ENCODE data around the gene CYP46A1.
A peak's percentile ranks its signal among the peaks of the same experiment; 100 is the strongest.

Gene CYP46A1

DNA sequence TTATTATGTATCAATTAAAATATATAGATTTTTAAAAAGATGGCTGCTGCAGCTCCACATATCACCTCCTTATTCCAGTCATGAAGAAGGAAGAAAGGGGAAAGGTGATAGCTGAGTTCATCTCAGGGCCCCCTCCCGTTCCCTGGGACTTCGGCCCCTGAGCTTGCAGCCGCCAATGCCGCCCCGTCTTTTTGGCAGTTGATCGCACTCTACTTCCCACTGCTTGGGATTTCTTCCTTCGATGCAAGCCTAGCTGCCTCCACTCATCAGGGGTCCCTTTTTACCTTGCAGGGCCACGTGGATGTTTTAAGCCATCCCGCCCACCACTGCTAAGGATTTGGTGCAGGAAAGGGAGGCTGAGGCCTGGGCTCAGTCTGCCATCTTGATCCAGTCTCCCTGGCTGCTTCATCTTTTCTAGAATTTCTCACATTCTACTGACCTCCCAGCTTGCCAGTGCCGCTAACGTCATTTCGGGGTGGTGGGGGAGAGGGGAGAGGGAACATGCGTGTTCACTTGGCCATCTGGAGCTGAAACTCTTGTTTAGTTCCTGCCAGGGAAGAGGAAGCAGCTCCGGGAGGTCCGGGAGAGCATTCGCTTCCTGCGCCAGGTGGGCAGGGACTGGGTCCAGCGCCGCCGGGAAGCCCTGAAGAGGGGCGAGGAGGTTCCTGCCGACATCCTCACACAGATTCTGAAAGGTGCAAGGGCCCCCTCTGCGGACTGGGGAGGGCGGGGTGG, 31.3 kb downstream of the CYP46A1 start:
- DNase-seq (ENCODE audit: low read depth), result no peak

GRCh38 chr14:99716091-99716849, 32.2 kb downstream of the CYP46A1 start:
- no peak for DNase-seq (ENCODE audit: low read depth)

- no peak for DNase-seq (ENCODE audit: low read depth)
Measured at GRCh38 chr14:99716850-99717681, 33.0 kb downstream of the CYP46A1 start.

- no peak for DNase-seq (ENCODE audit: low read depth)
Measured at GRCh38 chr14:99717682-99718013, 33.5 kb downstream of the CYP46A1 start.

- peak; percentile 35 for DNase-seq (ENCODE audit: low read depth)
Measured at GRCh38 chr14:99718031-99718810, 34.1 kb downstream of the CYP46A1 start.

DNA sequence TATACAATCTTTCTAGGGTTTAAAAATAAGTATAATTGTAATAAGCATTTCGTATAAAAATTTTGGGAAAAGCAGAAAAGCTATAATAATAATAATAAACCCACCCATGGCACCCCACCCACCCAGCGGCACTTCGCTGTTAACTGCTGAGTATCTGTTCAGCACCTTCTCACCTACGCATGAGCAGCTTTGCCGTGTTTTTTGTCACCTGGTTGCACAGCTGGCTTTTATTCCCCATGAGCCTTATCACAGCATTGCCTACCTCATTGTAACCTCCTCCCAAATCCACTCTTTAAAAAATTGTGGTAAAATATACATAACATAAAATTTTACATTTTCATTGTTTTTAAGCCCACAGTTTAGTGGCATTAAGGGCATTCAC, 34.7 kb downstream of the CYP46A1 start:
- DNase-seq (ENCODE audit: low read depth), result no peak

DNA sequence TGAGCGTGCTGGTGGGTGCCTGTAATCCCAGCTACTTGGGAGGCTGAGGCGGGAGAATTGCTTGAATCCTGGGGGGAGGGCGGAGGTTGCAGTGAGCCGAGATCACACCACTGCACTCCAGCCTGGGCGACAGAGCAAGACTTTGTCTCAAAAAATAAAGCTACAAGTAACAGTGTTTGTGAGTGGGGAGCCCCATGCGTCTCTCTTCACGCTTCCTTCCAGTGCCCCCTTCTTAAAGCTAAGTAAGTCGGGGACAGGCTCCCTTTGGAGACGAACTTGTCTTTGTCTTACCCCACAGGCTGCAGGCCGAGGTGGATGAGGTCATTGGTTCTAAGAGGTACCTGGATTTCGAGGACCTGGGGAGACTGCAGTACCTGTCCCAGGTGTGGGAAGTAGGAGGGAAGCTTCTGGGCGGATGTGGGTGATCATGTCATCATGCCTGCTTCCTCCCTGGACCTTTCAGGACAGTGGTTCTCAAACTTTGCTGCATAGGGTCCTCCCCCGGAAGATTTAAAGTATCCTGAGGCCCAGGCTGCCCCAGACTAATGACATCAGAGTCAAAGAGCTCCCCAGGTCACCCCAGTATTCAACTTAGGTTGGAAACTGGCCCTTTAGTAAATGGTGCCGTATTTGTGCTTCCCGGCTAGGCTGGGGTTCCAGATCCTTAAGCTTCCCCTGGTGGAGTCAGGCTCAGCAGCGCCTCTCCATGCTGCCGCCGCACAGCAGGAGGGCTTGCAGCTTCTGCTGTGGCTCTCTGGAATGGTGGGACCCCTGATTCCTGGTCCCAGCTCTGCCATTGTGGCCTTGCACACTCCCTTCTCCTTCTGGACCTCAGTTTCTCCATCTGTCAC, 37.1 kb downstream of the CYP46A1 start:
- no peak for DNase-seq (ENCODE audit: low read depth)

DNA sequence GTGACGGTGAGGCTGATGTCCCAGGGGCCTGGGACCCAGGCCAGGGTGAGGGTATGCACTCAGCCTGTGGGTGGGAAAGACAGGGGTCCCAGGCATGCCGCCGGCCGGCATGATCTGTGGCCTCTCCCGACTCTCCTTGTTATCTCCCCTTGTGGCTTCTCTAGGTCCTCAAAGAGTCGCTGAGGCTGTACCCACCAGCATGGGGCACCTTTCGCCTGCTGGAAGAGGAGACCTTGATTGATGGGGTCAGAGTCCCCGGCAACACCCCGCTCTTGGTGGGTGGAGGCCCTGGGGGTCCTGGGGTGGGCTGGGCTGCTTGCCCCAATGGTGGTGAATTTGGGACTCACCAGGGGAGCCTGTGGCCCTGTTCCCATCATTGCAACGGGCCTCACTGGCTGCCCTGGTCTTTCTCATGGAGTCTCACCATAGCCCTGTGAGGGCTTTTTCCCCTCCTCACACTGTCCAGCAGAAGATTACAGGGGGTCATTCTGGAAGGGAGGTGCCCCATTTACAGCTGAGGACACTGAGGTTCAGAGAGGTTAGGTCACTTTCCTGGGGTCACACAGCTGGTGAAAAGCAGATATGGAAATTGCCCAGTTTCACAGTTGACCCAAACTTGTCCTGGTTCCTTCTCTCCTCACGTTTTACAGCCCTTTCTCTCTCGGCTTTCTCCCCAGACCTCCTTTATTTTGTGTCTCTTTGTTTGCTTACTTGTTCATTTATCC, 37.9 kb downstream of the CYP46A1 start:
- no peak for DNase-seq (ENCODE audit: low read depth)

DNA sequence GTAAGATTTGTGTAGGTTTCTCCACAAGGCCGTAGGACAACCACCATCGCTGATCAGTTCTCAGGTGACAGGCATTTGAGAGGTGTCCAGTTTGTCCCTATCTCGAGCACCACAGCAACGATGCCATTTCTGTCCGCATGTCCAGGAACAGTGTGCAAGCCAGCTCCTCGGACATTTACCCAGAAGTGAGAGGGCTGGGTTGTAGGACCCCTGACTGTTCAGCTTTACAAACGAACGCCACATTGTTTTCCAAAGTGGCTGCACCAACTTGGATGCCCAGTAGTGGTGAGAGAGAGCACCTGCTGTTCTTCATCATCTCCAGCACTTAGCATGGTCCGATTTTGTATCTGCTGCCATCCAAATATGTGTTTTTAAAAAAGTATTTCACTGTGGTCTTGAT, 38.6 kb downstream of the CYP46A1 start:
- no peak for DNase-seq (ENCODE audit: low read depth)

- no peak for DNase-seq (ENCODE audit: low read depth)
Measured at GRCh38 chr14:99724196-99724891, 40.2 kb downstream of the CYP46A1 start.

GRCh38 chr14:99724939-99725773, 41.1 kb downstream of the CYP46A1 start:
- DNase-seq (ENCODE audit: low read depth), result no peak

GRCh38 chr14:99725774-99726537, 41.9 kb downstream of the CYP46A1 start:
- no peak for DNase-seq (ENCODE audit: low read depth)

GRCh38 chr14:99726538-99727095, 42.5 kb downstream of the CYP46A1 start:
- no peak for DNase-seq (ENCODE audit: low read depth)

- DNase-seq (ENCODE audit: low read depth), result no peak
Measured at GRCh38 chr14:99727096-99727870, 43.2 kb downstream of the CYP46A1 start.

DNA sequence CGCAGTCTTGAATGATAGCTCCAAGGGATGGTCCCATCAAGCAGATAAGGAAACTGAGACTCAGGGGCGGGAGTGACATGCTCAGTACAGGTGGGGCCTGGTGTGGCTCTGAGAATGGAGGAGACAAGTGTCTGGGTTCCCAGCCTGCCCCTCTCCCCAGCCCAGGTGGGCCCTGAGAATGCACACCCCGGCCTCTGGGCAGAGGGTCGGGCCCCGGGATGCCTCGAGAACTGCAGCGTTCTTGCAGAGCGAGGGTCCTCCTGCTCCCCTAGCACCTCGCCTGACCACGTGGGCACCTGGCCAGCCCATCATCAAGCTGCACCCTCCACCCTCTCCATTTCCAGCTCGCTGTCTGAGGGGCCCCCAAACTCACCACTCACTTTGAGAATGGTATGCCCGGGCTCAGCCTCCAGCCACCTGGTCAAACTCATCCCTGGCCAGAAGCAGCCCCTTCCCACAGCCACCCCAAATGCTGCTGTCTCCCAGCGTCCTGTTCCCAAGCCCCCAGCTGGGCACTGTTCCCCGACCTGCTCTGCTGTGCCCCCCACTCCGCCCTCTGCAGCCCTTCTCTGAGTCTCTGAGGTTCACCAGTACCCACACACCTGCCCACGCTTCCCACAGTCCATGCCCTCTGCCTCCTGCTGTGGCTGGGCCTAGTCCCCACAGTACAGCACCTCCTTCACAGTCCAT, 44.3 kb downstream of the CYP46A1 start:
- DNase-seq (ENCODE audit: low read depth), result no peak

DNA sequence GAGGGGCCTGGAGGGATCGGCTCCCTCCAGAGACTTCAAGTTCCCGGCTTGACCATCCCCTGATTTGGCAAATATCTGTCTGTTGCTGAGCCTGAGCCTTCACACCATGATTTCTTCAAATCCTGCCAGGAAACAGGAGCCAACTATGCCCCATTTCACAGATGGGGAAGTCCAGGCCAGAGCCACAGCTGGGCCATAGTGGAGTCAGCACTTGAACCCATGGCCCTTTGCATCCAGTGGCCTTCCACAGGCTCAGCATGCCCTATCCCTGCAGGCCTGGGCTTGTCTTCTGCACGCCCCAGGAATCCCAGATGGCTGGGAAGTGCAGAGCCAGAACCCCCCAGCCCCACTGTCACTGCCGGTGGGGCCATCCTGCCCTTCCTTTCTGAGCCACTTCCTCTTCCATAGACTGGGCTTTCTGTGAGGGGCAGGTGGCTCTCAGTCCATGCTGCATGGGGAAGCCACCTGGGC, 44.9 kb downstream of the CYP46A1 start:
- no peak for DNase-seq (ENCODE audit: low read depth)

Measured in fibroblast of gingiva (primary cell).